Esophagus muscularis mucosa (tissue), 4 donors: ENCODE results near the gene PPHLN1. TPM values are rescaled to one million over a fixed set of nuclear protein-coding genes. Genes with fewer than 3 reads are reported as not detected.

Source experiments
- DNase-seq: peaks from one replicate; pipeline ENCODE4 v3.0.0-alpha.2; 2017; ENCODE audit errors: extremely low spot score
- H3K27ac ChIP-seq, 4 donors: fragments of 200-600 bp; sonication (generic); replicated peaks in 1 of 4; 1 replicate in 3 of 4; 2 replicates in 1 of 4; pipeline ENCODE4 v1.5.1; 2016 to 2019; ENCODE audit warnings: mild to moderate bottlenecking in 1 of 4
- H3K27me3 ChIP-seq, 4 donors: fragments of 200-600 bp; sonication (generic); one replicate each; pipeline versions ENCODE4 v1.5.1 to v1.6.0; 2016 to 2019
- H3K36me3 ChIP-seq, 4 donors: fragments of 200-600 bp; sonication (generic); one replicate each; pipeline ENCODE4 v1.5.1; 2016 to 2019
- H3K4me1 ChIP-seq, 4 donors: fragments of 200-600 bp; sonication (generic); one replicate each; pipeline ENCODE4 v1.5.1; 2016 to 2019
- H3K4me3 ChIP-seq, 4 donors: fragments of 200-600 bp; sonication (generic); 1 replicate in 2 of 4; 2 replicates in 2 of 4; pipeline ENCODE4 v1.5.1; 2016 to 2019; ENCODE audit warnings: mild to moderate bottlenecking in 4 of 4, moderate library complexity in 1 of 4
- H3K9me3 ChIP-seq, 4 donors: fragments of 200-600 bp; sonication (generic); 1 replicate in 3 of 4; 2 replicates in 1 of 4; pipeline ENCODE4 v1.5.1; 2016 to 2019
- CTCF ChIP-seq, 3 experiments: fragments of 200-600 bp in 2 of 3; fragments of 450-650 bp in 1 of 3; sonication (generic) in 2 of 3; IDR thresholded peaks; one replicate each; pipeline ENCODE4 v1.5.1; 2017 to 2019; ENCODE audit warnings: antibody characterized with exemption in 3 of 3, mild to moderate bottlenecking in 2 of 3, moderate library complexity in 1 of 3
- EP300 ChIP-seq: sonication (generic); formaldehyde crosslinking; IDR thresholded peaks from one replicate; pipeline ENCODE4 v1.6.1; 2017; ENCODE audit warnings: antibody characterized with exemption
- POLR2A ChIP-seq: fragments of 450-650 bp; IDR thresholded peaks from one replicate; pipeline ENCODE4 v1.6.1; 2017; ENCODE audit warnings: antibody characterized with exemption, moderate library complexity, mild to moderate bottlenecking, low read depth
- POLR2AphosphoS5 ChIP-seq, 2 donors: sonication (generic); formaldehyde crosslinking; IDR thresholded peaks; one replicate each; pipeline ENCODE4 v1.6.1; 2017; ENCODE audit warnings: antibody characterized with exemption in 2 of 2
- WGBS: methylation state at CpG from one replicate; pipeline ENCODE4 v1.1.5; 2018; 5-methylcytosine and 5-hydroxymethylcytosine counted together
- intact Hi-C: fragments of 100-400 bp; cut with DNase I; formaldehyde crosslinking; loops from one replicate; pipeline ENCODE4 v1.15.1; 2023
- total RNA-seq, 4 donors: library from RNA; depleted of rRNA; stranded (reverse); fragments of >200 nt; gene quantifications; one replicate each; pipeline versions ENCODE4 v1.1.0 to v1.2.1, GENCODE V29; 2016

PPHLN1 gene
- total RNA-seq, 4 donors from 2014 or later, result 40.0 to 45.3 (median 42.1) TPM

DNA sequence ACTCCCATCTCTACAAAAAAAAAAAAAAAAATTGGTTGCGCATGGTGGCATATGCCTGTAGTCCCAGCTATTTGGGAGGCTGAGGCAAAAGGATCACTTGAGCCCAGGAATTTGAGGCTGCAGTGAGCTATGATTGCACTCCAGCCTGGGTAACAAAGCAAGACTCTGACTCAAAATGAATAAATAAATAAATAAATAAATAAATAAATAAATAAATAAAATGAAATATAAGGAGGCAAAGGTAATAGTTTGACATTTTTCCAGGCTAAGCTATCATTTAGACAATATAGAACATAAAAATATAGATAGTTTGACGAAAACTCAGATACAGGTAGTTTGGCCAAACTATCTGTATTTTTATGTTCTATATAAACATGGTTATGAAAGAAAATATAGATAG lies 40.5 kb upstream of the PPHLN1 start:
- no peak for TF ChIP-seq POLR2AphosphoS5 (IDR thresholded peaks at IDR 0.05)
- no peak for TF ChIP-seq CTCF (IDR thresholded peaks at IDR 0.05)
- no peak for TF ChIP-seq EP300
- no peak for TF ChIP-seq POLR2A
- H3K27me3 ChIP-seq, result no peaks in the 10 kb centered on the region
- no peak overlapping the region for H3K27ac ChIP-seq
- intact Hi-C loops, result no loop called here
- DNase-seq, result no peak
- H3K9me3 ChIP-seq, result no peaks in the 10 kb centered on the region
- no peaks in the 10 kb centered on the region for H3K36me3 ChIP-seq
- H3K4me1 ChIP-seq, result no peaks in the 10 kb centered on the region
- over 99% methylated on average over 2 of the region's 2 CpGs for WGBS
- H3K4me3 ChIP-seq, result no peak overlapping the region

- Histone ChIP-seq H3K9me3 (no peaks in the 10 kb centered on the region), H3K27ac (no peak overlapping the region), H3K36me3 (no peaks in the 10 kb centered on the region), H3K27me3 (no peaks in the 10 kb centered on the region), H3K4me3 (no peak overlapping the region), H3K4me1 (no peaks in the 10 kb centered on the region)
- DNase-seq, result no peak
- intact Hi-C loops, result no loop called here
- WGBS, result 92% methylated on average over 26 of the region's 26 CpGs
- TF ChIP-seq EP300 (no peak), CTCF (IDR thresholded peaks at IDR 0.05) (no peak)
These were observed 39.2 kb upstream of the PPHLN1 start for GRCh38 chr12:42286741-42287140.

- whole genome bisulfite sequencing, result 81% methylated on average over 7 of the region's 9 CpGs
- no peak overlapping the region for H3K4me3 ChIP-seq
- H3K27ac ChIP-seq, result no peak overlapping the region
- DNase-seq, result no peak
- TF ChIP-seq POLR2AphosphoS5 (IDR thresholded peaks at IDR 0.05) (no peak), POLR2A (no peak), CTCF (IDR thresholded peaks at IDR 0.05) (no peak), EP300 (no peak)
- no peaks in the 10 kb centered on the region for H3K9me3 ChIP-seq
- H3K4me1 ChIP-seq, result no peaks in the 10 kb centered on the region
- H3K36me3 ChIP-seq, result no peaks in the 10 kb centered on the region
- intact Hi-C loops, result no loop called here
- H3K27me3 ChIP-seq, result no peaks in the 10 kb centered on the region
These were observed 37.4 kb upstream of the PPHLN1 start for GRCh38 chr12:42288544-42288943.

GRCh38 chr12:42291680-42292079 lies 34.3 kb upstream of the PPHLN1 start:
- H3K4me1 ChIP-seq, result no peaks in the 10 kb centered on the region
- intact Hi-C loops, result no loop called here
- H3K27me3 ChIP-seq, result no peaks in the 10 kb centered on the region
- no peak overlapping the region for H3K27ac ChIP-seq
- DNase-seq, result no peak
- 87% methylated on average over 2 of the region's 2 CpGs for WGBS
- no peak overlapping the region for H3K4me3 ChIP-seq
- no peaks in the 10 kb centered on the region for H3K9me3 ChIP-seq
- TF ChIP-seq POLR2A (no peak), CTCF (IDR thresholded peaks at IDR 0.05) (no peak), POLR2AphosphoS5 (IDR thresholded peaks at IDR 0.05) (no peak), EP300 (no peak)
- H3K36me3 ChIP-seq, result no peaks in the 10 kb centered on the region

DNA sequence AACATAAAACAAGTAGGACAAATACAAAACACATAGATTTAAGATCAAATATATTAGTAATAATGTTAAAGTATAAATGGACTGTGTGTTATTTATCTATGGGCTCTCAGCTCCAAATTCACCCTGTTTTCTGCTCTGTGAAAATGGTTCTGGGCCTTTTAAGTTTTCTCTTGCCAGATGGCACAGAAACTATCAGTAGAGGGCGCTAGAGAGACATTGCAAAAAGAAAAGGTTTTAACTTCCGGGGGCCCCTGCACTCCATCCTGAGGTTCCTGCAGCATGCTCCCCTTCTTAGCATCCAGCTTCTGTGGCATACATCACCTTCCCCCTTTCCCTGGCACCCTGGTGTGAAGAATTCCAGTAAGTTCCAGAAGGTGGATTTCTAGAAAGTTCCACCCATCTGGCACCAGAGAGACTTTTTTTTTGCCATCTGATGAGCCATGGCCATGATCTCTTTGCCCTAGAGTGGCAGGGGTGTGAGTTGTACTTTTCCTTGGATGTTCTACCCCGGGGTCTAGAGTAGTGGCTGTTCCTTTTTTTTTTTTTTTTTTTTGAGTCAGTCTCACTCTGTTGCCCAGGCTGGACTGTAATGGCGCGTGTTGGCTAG lies 29.4 kb upstream of the PPHLN1 start:
- Histone ChIP-seq H3K4me3 (no peak overlapping the region), H3K9me3 (no peaks in the 10 kb centered on the region), H3K4me1 (no peaks in the 10 kb centered on the region), H3K27ac (no peak overlapping the region), H3K36me3 (no peaks in the 10 kb centered on the region), H3K27me3 (no peaks in the 10 kb centered on the region)
- WGBS, result 85% methylated on average over 5 of the region's 5 CpGs
- TF ChIP-seq EP300 (no peak), CTCF (IDR thresholded peaks at IDR 0.05) (no peak), POLR2A (no peak), POLR2AphosphoS5 (IDR thresholded peaks at IDR 0.05) (no peak)
- intact Hi-C loops, result no loop called here
- DNase-seq, result no peak
